Psoas muscle (tissue), 8 donors: ENCODE measurements around the gene KSR1. TPM values are rescaled to one million over a fixed set of nuclear protein-coding genes. Genes with fewer than 3 reads are reported as not detected.

Experiments
- ATAC-seq, 4 donors: fragments of 200-7000 bp; cut with Tn5 transposase; one replicate each; pipeline ENCODE4 v1.9.1; 2020; ENCODE audit warnings: moderate library complexity in 3 of 4, mild to moderate bottlenecking in 2 of 4
- DNase-seq, 2 donors: peaks; one replicate each; pipeline ENCODE4 v3.0.0-alpha.2; 2020
- H3K27ac ChIP-seq: fragments of 200-600 bp; one replicate; pipeline ENCODE4 v1.8.0; 2022
- H3K27me3 ChIP-seq, 3 donors: fragments of 200-600 bp in 1 of 3; one replicate each; pipeline versions ENCODE4 v1.6.1 to v1.8.0; 2013 to 2022; ENCODE audit warnings: low read length in 2 of 3, mild to moderate bottlenecking in 2 of 3, moderate library complexity in 1 of 3; ENCODE audit not compliant: insufficient read depth in 3 of 3
- H3K36me3 ChIP-seq, 2 donors: fragments of 200-600 bp in 1 of 2; one replicate each; pipeline versions ENCODE4 v1.6.1 to v1.8.0; 2013 to 2022; ENCODE audit warnings: low read depth in 1 of 2, mild to moderate bottlenecking in 1 of 2, moderate library complexity in 1 of 2; ENCODE audit not compliant: insufficient read depth in 1 of 2
- H3K4me1 ChIP-seq: fragments of 200-600 bp; one replicate; pipeline ENCODE4 v1.8.0; 2022
- H3K4me3 ChIP-seq: fragments of 200-600 bp; one replicate; pipeline ENCODE4 v1.8.0; 2022; ENCODE audit warnings: mild to moderate bottlenecking
- H3K9me3 ChIP-seq: fragments of 200-600 bp; one replicate; pipeline ENCODE4 v1.8.0; 2022
- WGBS, 3 donors: extraction: QIAGEN DNeasy Blood & Tissue Kit; methylation state at CpG; one replicate each; pipeline versions ENCODE4 v1.1.6 to v1.1.7; 2013; 5-methylcytosine and 5-hydroxymethylcytosine counted together
- intact Hi-C, 2 donors: fragments of 100-400 bp; cut with DNase I; formaldehyde crosslinking; loops; one replicate each; pipeline versions ENCODE4 v1.11.0 to v1.14.2; 2022
- polyA plus RNA-seq, 3 donors: library from polyadenylated mRNA; stranded (reverse); fragments of 200-250 nt; gene quantifications; one replicate each; pipeline ENCODE4 v1.2.3, GENCODE V29; 2013
- total RNA-seq, 4 donors: library from RNA; stranded (reverse); fragmentation: NEBNext Ultra II Directional in 2 of 4; extraction: Animal tissue kit (Norgen Biotek cat#: 25700) in 2 of 4; gene quantifications; one replicate each; pipeline versions ENCODE4 v1.2.1 to v1.2.4, GENCODE V29; 2021 to 2023
- TF ChIP-seq, protein P1 (sequence below): fragments of 200-600 bp; IDR thresholded peaks from one replicate; pipeline ENCODE4 v1.8.0; 2022; ENCODE audit warnings: antibody characterized with exemption
- donor health status: healthy with polysubstance abuse.
- donor health status: DM: no; HTN: no; CAD: no; lungs with moderate emphysema.
- donor health status: Bipolar disorder and iron deficiency.
- donor health status: healthy.
- donor health status: DM: yes; HTN: yes; CAD: no.
- donor health status: DM: no; HTN: no; CAD: no.
- donor health status: DM: no; HTN: no; CAD: no.
- donor health status: DM: yes; HTN: yes; CAD: no.

KSR1 gene
- total and polyA plus RNA-seq, 7 donors: 7.8 to 93.0 (median 46.5) TPM

DNA sequence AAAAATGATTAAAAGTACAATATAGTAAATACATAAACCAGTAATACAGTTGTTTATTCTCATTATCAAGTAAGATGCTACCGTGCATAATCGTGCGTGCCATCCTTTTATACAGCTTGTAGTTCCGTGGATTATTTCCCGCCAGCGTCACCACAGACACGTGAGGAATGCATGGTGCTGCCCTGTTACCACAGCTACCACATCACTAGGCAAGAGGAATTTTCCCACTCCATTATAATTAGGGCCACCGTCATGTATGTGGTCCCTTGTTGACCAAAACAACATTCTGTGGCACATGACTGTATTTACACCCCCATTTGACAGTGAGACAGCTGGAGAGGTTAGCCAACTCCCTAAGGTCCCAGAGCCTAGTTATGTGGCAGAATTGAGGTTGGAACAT, 144.2 kb downstream of the KSR1 start:
- ATAC-seq (no peak), DNase-seq (no peak)
- H3K4me1 ChIP-seq: no peaks in the 10 kb centered on the region
- TF ChIP-seq, protein P1, sequence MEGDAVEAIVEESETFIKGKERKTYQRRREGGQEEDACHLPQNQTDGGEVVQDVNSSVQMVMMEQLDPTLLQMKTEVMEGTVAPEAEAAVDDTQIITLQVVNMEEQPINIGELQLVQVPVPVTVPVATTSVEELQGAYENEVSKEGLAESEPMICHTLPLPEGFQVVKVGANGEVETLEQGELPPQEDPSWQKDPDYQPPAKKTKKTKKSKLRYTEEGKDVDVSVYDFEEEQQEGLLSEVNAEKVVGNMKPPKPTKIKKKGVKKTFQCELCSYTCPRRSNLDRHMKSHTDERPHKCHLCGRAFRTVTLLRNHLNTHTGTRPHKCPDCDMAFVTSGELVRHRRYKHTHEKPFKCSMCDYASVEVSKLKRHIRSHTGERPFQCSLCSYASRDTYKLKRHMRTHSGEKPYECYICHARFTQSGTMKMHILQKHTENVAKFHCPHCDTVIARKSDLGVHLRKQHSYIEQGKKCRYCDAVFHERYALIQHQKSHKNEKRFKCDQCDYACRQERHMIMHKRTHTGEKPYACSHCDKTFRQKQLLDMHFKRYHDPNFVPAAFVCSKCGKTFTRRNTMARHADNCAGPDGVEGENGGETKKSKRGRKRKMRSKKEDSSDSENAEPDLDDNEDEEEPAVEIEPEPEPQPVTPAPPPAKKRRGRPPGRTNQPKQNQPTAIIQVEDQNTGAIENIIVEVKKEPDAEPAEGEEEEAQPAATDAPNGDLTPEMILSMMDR: no peak
- WGBS, 3 donors: 88 to 93% (median 89%) methylated on average over 8 of the region's 8 CpGs
- no peak overlapping the region for H3K27ac ChIP-seq
- H3K4me3 ChIP-seq: no peak overlapping the region
- H3K27me3 ChIP-seq: no peaks in the 10 kb centered on the region
- H3K9me3 ChIP-seq: no peaks in the 10 kb centered on the region
- intact Hi-C loops: loop anchor here (1.0 to 5.0 kb wide), 5 partner anchors 34 to 364 kb away; no protein-coding TSS in a partner anchor
- H3K36me3 ChIP-seq: peaks cover 0 to 91% of the 10 kb centered on the region in 2 donors

DNA sequence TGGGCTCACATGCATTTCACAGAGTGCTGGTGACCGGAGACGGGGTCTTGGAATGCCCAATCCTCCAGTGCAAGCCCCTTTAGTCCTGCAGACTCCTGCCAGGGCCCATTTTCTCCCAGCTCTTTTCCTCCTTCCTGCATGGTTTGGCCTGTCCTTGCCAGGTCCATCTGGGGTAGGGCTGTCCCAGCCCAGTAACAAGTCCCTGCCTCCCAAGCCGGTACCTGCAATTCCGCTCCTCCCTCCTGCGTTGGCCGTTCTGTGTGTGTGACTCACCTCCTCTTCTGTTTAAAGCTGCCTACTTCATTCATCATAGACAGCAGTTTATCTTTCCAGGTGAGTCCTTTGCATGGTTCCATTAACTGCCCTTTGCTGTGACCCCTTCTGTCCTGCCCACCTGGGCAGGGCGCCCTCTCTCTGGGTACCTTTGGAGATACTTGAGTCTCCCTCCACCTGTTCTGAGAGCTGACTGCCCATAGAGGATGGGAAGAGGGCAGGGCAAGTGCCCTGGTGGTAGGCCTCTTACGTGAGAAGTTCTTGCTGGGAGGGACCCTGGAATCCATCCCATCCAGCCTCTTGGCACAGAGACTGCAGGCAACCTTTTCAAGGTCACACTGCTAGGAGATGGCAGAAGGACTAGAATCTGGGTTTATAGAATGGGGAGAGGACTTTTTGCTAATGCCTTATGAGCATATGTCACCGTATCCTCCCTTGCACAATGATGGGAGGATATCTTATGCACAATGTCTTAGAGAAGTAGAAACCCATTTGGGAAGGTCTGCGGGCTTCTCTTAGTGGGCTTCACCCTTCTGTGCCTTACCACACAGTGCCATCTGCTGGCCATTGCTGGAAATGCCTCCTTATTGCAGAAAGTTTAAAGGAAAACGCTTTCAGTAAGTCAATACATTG, 145.1 kb downstream of the KSR1 start:
- Histone ChIP-seq H3K4me1 (no peaks in the 10 kb centered on the region), H3K4me3 (no peak overlapping the region), H3K36me3 (peaks cover 0 to 91% of the 10 kb centered on the region in 2 donors), H3K27ac (peak overlapping the region; percentile 7), H3K27me3 (no peaks in the 10 kb centered on the region), H3K9me3 (no peaks in the 10 kb centered on the region)
- ATAC-seq (peak; percentile 59 to 76 (median 60)), DNase-seq (peak; percentile 66 to 81)
- intact Hi-C loops: loop anchor here (2.0 to 5.0 kb wide), 4 partner anchors 35 to 365 kb away; no protein-coding TSS in a partner anchor
- 63 to 69% (median 67%) methylated on average over 11 of the region's 11 CpGs for WGBS, 3 donors
- TF ChIP-seq, protein P1: peak; percentile 96

DNA sequence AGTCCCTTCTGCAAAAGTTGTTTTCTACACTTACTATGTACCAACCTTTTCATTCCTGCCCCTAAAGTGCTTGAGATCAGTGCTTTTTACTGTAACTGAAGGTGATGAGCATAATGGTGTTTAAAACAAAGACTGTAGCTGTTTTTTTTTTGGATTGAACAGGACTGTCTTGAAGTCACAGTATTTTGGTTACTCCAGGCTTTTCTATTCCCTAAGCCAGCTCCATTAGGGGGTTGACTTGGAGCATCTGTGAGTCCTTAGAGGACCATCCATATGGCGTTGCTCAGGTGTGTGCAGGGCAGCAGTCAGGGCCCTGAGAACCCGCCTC, 145.7 kb downstream of the KSR1 start:
- no peak overlapping the region for H3K4me3 ChIP-seq
- H3K4me1 ChIP-seq: no peaks in the 10 kb centered on the region
- WGBS, 3 donors: 83 to 93% (median 88%) methylated on average over 2 of the region's 2 CpGs
- H3K27me3 ChIP-seq: no peaks in the 10 kb centered on the region
- H3K27ac ChIP-seq: no peak overlapping the region
- TF ChIP-seq, protein P1: no peak
- H3K9me3 ChIP-seq: no peaks in the 10 kb centered on the region
- intact Hi-C loops: loop anchor here (1.0 to 5.0 kb wide), 6 partner anchors 35 to 365 kb away; no protein-coding TSS in a partner anchor
- DNase-seq: no peak
- ATAC-seq: no peak
- H3K36me3 ChIP-seq: peaks cover 0 to 91% of the 10 kb centered on the region in 2 donors

DNA sequence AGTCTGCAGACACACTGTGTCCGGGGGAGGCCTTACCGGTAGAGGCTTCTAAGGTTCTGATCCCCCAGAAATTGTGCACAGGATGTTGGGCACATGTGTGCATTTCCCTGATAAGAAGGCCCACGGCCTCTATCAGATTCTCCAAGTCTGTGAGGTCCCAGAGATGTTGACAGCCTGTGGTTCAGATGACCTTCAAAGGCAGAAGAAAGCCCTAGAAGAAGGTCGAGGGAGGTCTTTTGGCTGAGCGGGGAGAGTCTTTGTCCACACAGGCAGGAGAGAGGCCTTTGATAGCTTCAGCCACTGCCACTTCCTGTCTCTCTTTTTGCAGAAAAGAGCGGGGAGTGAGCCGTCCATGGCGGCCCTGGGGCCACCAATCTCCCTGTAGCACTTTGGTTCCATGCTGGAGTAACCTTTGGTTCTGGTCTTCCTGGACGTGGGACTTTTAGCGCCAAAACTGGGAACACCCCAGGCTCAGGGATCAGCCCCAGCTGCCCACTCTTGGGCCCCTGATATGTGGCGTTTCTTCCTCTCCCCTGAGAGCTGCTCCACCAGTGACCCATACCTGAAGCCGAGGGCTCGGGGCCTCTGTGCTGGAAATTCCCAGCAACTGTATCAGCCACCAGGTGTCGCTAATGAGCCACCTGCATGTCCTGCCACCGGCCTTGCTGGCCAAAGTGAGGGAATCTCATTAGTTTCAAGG, 146.6 kb downstream of the KSR1 start:
- 53 to 57% (median 56%) methylated on average over 15 of the region's 15 CpGs for WGBS, 3 donors
- Histone ChIP-seq H3K27ac (no peak overlapping the region), H3K9me3 (no peaks in the 10 kb centered on the region), H3K36me3 (peaks cover 0 to 91% of the 10 kb centered on the region in 2 donors), H3K4me1 (no peaks in the 10 kb centered on the region), H3K4me3 (no peak overlapping the region), H3K27me3 (no peaks in the 10 kb centered on the region)
- intact Hi-C loops: loop anchor here (1.0 to 5.0 kb wide), 5 partner anchors 48 to 250 kb away; no protein-coding TSS in a partner anchor
- ATAC-seq (peak; percentile 38 to 75 (median 48)), DNase-seq (peak; percentile 70 to 84)
- TF ChIP-seq, protein P1: peak; percentile 94
